ENCODE data around the gene UBXN10. TPM values are rescaled to one million over a fixed set of nuclear protein-coding genes. Genes with fewer than 3 reads are reported as not detected.

Gene UBXN10
- total RNA-seq, 1 donor from 2014 or later: 0.09 TPM

DNA sequence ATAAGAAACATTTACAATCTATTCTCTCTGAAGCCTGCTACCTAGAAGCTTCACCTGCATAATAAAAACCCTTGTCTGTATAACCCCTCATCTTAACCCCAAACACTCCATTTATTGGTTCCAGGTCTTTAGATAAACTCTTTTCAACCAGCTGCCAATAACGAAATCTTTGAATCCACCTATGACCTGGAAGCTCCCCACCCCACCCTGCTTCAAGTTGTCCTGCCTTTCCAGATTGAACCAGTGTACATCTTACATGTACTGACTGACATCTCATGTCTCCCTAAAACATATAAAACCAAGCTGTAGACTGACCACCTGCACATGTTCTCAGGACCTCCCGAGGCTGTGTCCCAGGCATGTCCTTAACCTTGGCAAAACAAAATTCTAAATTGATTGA is 54.1 kb downstream of the UBXN10 start:
- no peaks in the 10 kb centered on the region for H3K36me3 Mint-ChIP-seq (ENCODE audit: low read depth, unreplicated experiment)
- H3K4me3 Mint-ChIP-seq (ENCODE audit: unreplicated experiment): no peak overlapping the region
- H3K9me3 ChIP-seq (ENCODE audit: insufficient read depth, low read depth, low read length): no peaks in the 10 kb centered on the region
- H3K36me3 ChIP-seq (ENCODE audit: insufficient read depth, low read length): no peaks in the 10 kb centered on the region
- H3K27ac ChIP-seq (ENCODE audit: low read depth, low read length): no peak overlapping the region
- no peak overlapping the region for H3K4me2 ChIP-seq (ENCODE audit: low read length)
- no peaks in the 10 kb centered on the region for H4K20me1 ChIP-seq (ENCODE audit: insufficient read depth, low read length)
- no peaks in the 10 kb centered on the region for H3K4me1 Mint-ChIP-seq (ENCODE audit: low read depth, unreplicated experiment)
- FAIRE-seq: no peak
- H3K4me1 ChIP-seq (ENCODE audit: insufficient read depth, low read length): no peaks in the 10 kb centered on the region
- H3K27ac Mint-ChIP-seq (ENCODE audit: unreplicated experiment): no peak overlapping the region
- peaks cover 37% of the 10 kb centered on the region for H3K27me3 Mint-ChIP-seq (ENCODE audit: low read depth, unreplicated experiment)
- no peak overlapping the region for H2AFZ ChIP-seq (ENCODE audit: low read depth, low read length)
- no peaks in the 10 kb centered on the region for H3K9me3 Mint-ChIP-seq (ENCODE audit: unreplicated experiment)
- DNase-seq (ENCODE audit: low read depth): no peak
- H3K79me2 ChIP-seq (ENCODE audit: insufficient read depth, low read length): no peaks in the 10 kb centered on the region
- H3K9ac ChIP-seq (ENCODE audit: low read length): no peak overlapping the region
- H3K4me3 ChIP-seq (ENCODE audit: insufficient read depth, low read depth, low read length): no peak overlapping the region
- TF ChIP-seq, protein P1, sequence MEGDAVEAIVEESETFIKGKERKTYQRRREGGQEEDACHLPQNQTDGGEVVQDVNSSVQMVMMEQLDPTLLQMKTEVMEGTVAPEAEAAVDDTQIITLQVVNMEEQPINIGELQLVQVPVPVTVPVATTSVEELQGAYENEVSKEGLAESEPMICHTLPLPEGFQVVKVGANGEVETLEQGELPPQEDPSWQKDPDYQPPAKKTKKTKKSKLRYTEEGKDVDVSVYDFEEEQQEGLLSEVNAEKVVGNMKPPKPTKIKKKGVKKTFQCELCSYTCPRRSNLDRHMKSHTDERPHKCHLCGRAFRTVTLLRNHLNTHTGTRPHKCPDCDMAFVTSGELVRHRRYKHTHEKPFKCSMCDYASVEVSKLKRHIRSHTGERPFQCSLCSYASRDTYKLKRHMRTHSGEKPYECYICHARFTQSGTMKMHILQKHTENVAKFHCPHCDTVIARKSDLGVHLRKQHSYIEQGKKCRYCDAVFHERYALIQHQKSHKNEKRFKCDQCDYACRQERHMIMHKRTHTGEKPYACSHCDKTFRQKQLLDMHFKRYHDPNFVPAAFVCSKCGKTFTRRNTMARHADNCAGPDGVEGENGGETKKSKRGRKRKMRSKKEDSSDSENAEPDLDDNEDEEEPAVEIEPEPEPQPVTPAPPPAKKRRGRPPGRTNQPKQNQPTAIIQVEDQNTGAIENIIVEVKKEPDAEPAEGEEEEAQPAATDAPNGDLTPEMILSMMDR (IDR thresholded peaks at IDR 0.05; ENCODE audit: insufficient read depth, low read depth, low read length): no peak
- H3K27me3 ChIP-seq (ENCODE audit: insufficient read depth, low read length): peaks cover 36% of the 10 kb centered on the region

DNA sequence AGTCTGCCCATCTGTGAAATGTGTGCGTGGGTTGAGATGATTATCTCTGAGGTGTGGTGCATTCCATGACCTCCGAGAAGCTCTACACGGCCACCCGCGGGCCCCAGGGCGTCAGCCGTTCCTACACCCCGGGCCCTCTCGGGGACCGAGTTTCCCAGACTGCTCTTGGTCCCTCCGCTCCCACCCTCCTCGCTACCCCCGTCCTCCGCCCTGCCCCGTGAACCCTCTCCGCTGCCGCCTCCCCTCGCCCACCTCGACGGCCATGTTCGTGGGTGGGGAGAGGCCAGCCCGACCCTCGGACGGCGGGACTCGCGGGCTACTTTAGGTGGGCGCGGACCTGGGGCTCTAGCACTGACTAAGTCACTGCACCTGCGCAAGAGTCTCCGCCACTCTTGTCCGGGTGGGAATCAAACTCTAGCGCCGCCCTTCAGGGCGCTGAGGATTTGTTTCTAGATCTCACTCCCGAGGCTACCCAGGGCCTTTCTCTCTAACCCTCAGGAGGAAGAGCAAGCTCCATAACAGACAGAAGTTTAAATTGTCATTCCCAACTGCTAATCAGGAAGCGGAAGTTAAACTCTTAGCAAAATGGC is 57.1 kb downstream of the UBXN10 start:
- Mint-ChIP-seq H3K4me1 (ENCODE audit: low read depth, unreplicated experiment) (no peaks in the 10 kb centered on the region), H3K27ac (ENCODE audit: unreplicated experiment) (no peak overlapping the region), H3K4me3 (ENCODE audit: unreplicated experiment) (no peak overlapping the region), H3K36me3 (ENCODE audit: low read depth, unreplicated experiment) (no peaks in the 10 kb centered on the region), H3K9me3 (ENCODE audit: unreplicated experiment) (peaks cover 2% of the 10 kb centered on the region), H3K27me3 (ENCODE audit: low read depth, unreplicated experiment) (peaks cover 41% of the 10 kb centered on the region)
- H3K4me1 ChIP-seq (ENCODE audit: insufficient read depth, low read length): no peaks in the 10 kb centered on the region
- H3K27ac ChIP-seq (ENCODE audit: low read depth, low read length): no peak overlapping the region
- no peak overlapping the region for H3K4me3 ChIP-seq (ENCODE audit: insufficient read depth, low read depth, low read length)
- peaks cover 49% of the 10 kb centered on the region for H3K27me3 ChIP-seq (ENCODE audit: insufficient read depth, low read length)
- no peak for TF ChIP-seq EZH2 (IDR thresholded peaks at IDR 0.05; ENCODE audit: insufficient read depth, low read length)
- TF ChIP-seq, protein P1 (IDR thresholded peaks at IDR 0.05; ENCODE audit: insufficient read depth, low read depth, low read length): no peak
- no peaks in the 10 kb centered on the region for H4K20me1 ChIP-seq (ENCODE audit: insufficient read depth, low read length)
- no peaks in the 10 kb centered on the region for H3K36me3 ChIP-seq (ENCODE audit: insufficient read depth, low read length)
- DNase-seq (ENCODE audit: low read depth): no peak
- H3K9me3 ChIP-seq (ENCODE audit: insufficient read depth, low read depth, low read length): no peaks in the 10 kb centered on the region
- no peak overlapping the region for H2AFZ ChIP-seq (ENCODE audit: low read depth, low read length)
- no peak overlapping the region for H3K4me2 ChIP-seq (ENCODE audit: low read length)
- FAIRE-seq: no peak
- H3K79me2 ChIP-seq (ENCODE audit: insufficient read depth, low read length): no peaks in the 10 kb centered on the region
- H3K9ac ChIP-seq (ENCODE audit: low read length): no peak overlapping the region

Other genes starting within 250 kb of the UBXN10 start
- gene PLA2G2A, start 206.5 kb upstream of the UBXN10 start, total RNA-seq: not detected in 2 replicates
- not detected in 2 replicates for gene PLA2G5, start 115.9 kb upstream of the UBXN10 start, total RNA-seq
- gene PLA2G2D, start 66.6 kb upstream of the UBXN10 start, total RNA-seq: not detected in 2 replicates
- gene PLA2G2F, start 46.8 kb upstream of the UBXN10 start, total RNA-seq: 0.23 TPM in 1 of 2 replicates, not detected in the other
- not detected in 2 replicates for gene PLA2G2C, start 422 bp downstream of the UBXN10 start, total RNA-seq
- not detected in 2 replicates for gene VWA5B1, start 104.8 kb downstream of the UBXN10 start, total RNA-seq

Data from astrocyte (in vitro differentiated cells and primary cell).